H1 (cell line): ENCODE data around the gene PDE4D. TPM values are rescaled to one million over a fixed set of nuclear protein-coding genes. Genes with fewer than 3 reads are reported as not detected.

Source experiments
- CTCF ChIA-PET: fragments of 300-600 bp; sonication (Branson Sonifier 250); formaldehyde crosslinking; loops from one replicate; lab custom pipeline; 2021; ENCODE audit not compliant: partially characterized antibody; lab: Charles Lee
- POLR2A ChIA-PET: fragments of 300-600 bp; sonication (Branson Sonifier 250); formaldehyde crosslinking; loops from one replicate; lab custom pipeline; 2021; ENCODE audit warnings: inconsistent platforms; ENCODE audit not compliant: partially characterized antibody; lab: Charles Lee
- DNase-seq, 2 experiments: peaks; one replicate each; pipeline versions ENCODE4 v3.0.0 to v3.0.0-alpha.2; 2010 to 2022; ENCODE audit warnings: low spot score in 2 of 2, low read depth in 1 of 2, mixed read lengths in 1 of 2
- FAIRE-seq: peaks from 2 replicates; lab custom pipeline; 2011; peaks lifted over from hg19 to GRCh38; lab: Jason Lieb, UNC
- H2AFZ ChIP-seq: 2 replicates; pipeline ENCODE4 v1.8.1; 2012; ENCODE audit warnings: low read length, inconsistent platforms
- H2AK5ac ChIP-seq: 2 replicates; pipeline ENCODE4 v1.6.1; 2013; ENCODE audit warnings: low read depth, low read length
- H2BK120ac ChIP-seq: replicated peaks from 2 replicates; pipeline ENCODE3; 2013; ENCODE audit warnings: low read depth, low read length, inconsistent platforms
- H2BK12ac ChIP-seq: 2 replicates; pipeline ENCODE4 v1.6.1; 2013; ENCODE audit warnings: low read depth, low read length
- H2BK15ac ChIP-seq: 2 replicates; pipeline ENCODE4 v1.6.1; 2013; ENCODE audit warnings: low read length
- H2BK20ac ChIP-seq: 2 replicates; pipeline ENCODE4 v1.6.1; 2013; ENCODE audit warnings: low read length
- H2BK5ac ChIP-seq: 2 replicates; pipeline ENCODE4 v1.6.1; 2013; ENCODE audit warnings: low read depth, low read length
- H3K14ac ChIP-seq: 2 replicates; pipeline ENCODE4 v1.6.1; 2013; ENCODE audit warnings: inconsistent platforms; ENCODE audit not compliant: insufficient read length
- H3K18ac ChIP-seq: 2 replicates; pipeline ENCODE4 v1.6.1; 2013; ENCODE audit warnings: low read length; ENCODE audit errors: extremely low read depth
- H3K23ac ChIP-seq: 2 replicates; pipeline ENCODE4 v1.6.1; 2013; ENCODE audit warnings: inconsistent platforms; ENCODE audit not compliant: insufficient read length
- H3K23me2 ChIP-seq: 2 replicates; pipeline ENCODE4 v1.6.1; 2013; ENCODE audit warnings: low read depth, low read length
- H3K27ac ChIP-seq: 2 replicates; pipeline ENCODE4 v1.6.1; 2011; ENCODE audit warnings: low read depth, low read length, inconsistent platforms
- H3K27me3 ChIP-seq, 4 experiments: replicated peaks in 1 of 4; 1 replicate in 1 of 4; 2 replicates in 3 of 4; pipeline versions ENCODE4 v1.6.1 to v1.8.1; 2011 to 2013; ENCODE audit warnings: low read length in 3 of 4, mild to moderate bottlenecking in 3 of 4, inconsistent platforms in 2 of 4, mixed read lengths in 2 of 4, moderate library complexity in 1 of 4; ENCODE audit not compliant: control insufficient read depth in 3 of 4, insufficient read depth in 3 of 4; ENCODE audit errors: extremely low read depth in 1 of 4
- H3K36me3 ChIP-seq, 4 experiments: 2 replicates each; pipeline versions ENCODE4 v1.6.1 to v1.8.1; 2011 to 2013; ENCODE audit warnings: mild to moderate bottlenecking in 4 of 4, low read length in 3 of 4, moderate library complexity in 2 of 4, control low read depth in 1 of 4, inconsistent platforms in 1 of 4; ENCODE audit not compliant: insufficient read depth in 4 of 4, control insufficient read depth in 2 of 4
- H3K4ac ChIP-seq: replicated peaks from 2 replicates; pipeline ENCODE3; 2013; ENCODE audit warnings: low read length, low read depth, mixed read lengths, inconsistent platforms; ENCODE audit not compliant: insufficient read length
- H3K4me1 ChIP-seq, 4 experiments: replicated peaks in 1 of 4; 1 replicate in 1 of 4; 2 replicates in 3 of 4; pipeline versions ENCODE4 v1.6.1 to v1.8.1; 2011 to 2013; ENCODE audit warnings: low read length in 3 of 4, inconsistent platforms in 2 of 4, mixed read lengths in 1 of 4; ENCODE audit not compliant: insufficient read depth in 4 of 4, control insufficient read depth in 3 of 4
- H3K4me2 ChIP-seq, 2 experiments: 2 replicates each; pipeline versions ENCODE4 v1.6.1 to v1.8.1; 2011 to 2013; ENCODE audit warnings: low read depth in 2 of 2, low read length in 2 of 2, control low read depth in 1 of 2, inconsistent platforms in 1 of 2, mild to moderate bottlenecking in 1 of 2; ENCODE audit not compliant: insufficient read depth in 1 of 2
- H3K4me3 ChIP-seq, 4 experiments: fragments of 200-600, 300-600 bp in 1 of 4; sonication (generic), shearing (Covaris generic), sonication (Bioruptor Twin) in 1 of 4; 2 replicates each; pipeline versions ENCODE4 v1.5.1 to v1.8.1; 2011 to 2016; ENCODE audit warnings: low read length in 4 of 4, low read depth in 3 of 4, control low read depth in 2 of 4, inconsistent platforms in 2 of 4, mild to moderate bottlenecking in 2 of 4, mixed read lengths in 1 of 4, moderate library complexity in 1 of 4; ENCODE audit not compliant: insufficient read depth in 2 of 4; ENCODE audit errors: extremely low read depth in 1 of 4
- H3K56ac ChIP-seq: replicated peaks from 2 replicates; pipeline ENCODE3; 2013; ENCODE audit warnings: low read depth, mild to moderate bottlenecking, mixed read lengths, low read length, inconsistent platforms; ENCODE audit not compliant: insufficient read length
- H3K79me1 ChIP-seq: 2 replicates; pipeline ENCODE4 v1.6.1; 2013; ENCODE audit warnings: low read depth, low read length, control low read depth
- H3K79me2 ChIP-seq, 2 experiments: 2 replicates each; pipeline versions ENCODE4 v1.6.1 to v1.8.1; 2012 to 2013; ENCODE audit warnings: low read length in 2 of 2, mild to moderate bottlenecking in 2 of 2, inconsistent platforms in 1 of 2; ENCODE audit not compliant: insufficient read depth in 2 of 2, control insufficient read depth in 1 of 2
- H3K9ac ChIP-seq, 4 experiments: replicated peaks in 1 of 4; 1 replicate in 1 of 4; 2 replicates in 3 of 4; pipeline versions ENCODE4 v1.6.1 to v1.8.1; 2011 to 2013; ENCODE audit warnings: low read depth in 3 of 4, low read length in 3 of 4, control low read depth in 2 of 4, mild to moderate bottlenecking in 2 of 4, moderate library complexity in 2 of 4, inconsistent platforms in 1 of 4; ENCODE audit errors: extremely low read depth in 1 of 4
- H3K9me3 ChIP-seq, 2 experiments: 2 replicates each; pipeline versions ENCODE4 v1.6.1 to v1.8.1; 2012 to 2013; ENCODE audit warnings: mild to moderate bottlenecking in 2 of 2, moderate library complexity in 2 of 2, control low read depth in 1 of 2, inconsistent platforms in 1 of 2, low read depth in 1 of 2, low read length in 1 of 2, mixed read lengths in 1 of 2; ENCODE audit not compliant: insufficient read depth in 2 of 2
- H4K20me1 ChIP-seq, 2 experiments: replicated peaks in 1 of 2; 2 replicates each; pipeline versions ENCODE3 to v1.8.1; 2011 to 2013; ENCODE audit warnings: inconsistent platforms in 2 of 2, low read length in 2 of 2, mild to moderate bottlenecking in 1 of 2; ENCODE audit not compliant: insufficient read depth in 2 of 2, control insufficient read depth in 1 of 2
- H4K5ac ChIP-seq: 2 replicates; pipeline ENCODE4 v1.6.1; 2013; ENCODE audit warnings: low read length, low read depth, mixed read lengths, inconsistent platforms; ENCODE audit not compliant: insufficient read length
- H4K8ac ChIP-seq: 2 replicates; pipeline ENCODE4 v1.8.0; 2013; ENCODE audit warnings: mild to moderate bottlenecking, moderate library complexity, low read length, inconsistent platforms; ENCODE audit not compliant: insufficient read depth; ENCODE audit errors: extremely low read depth
- H4K91ac ChIP-seq: replicated peaks from 2 replicates; pipeline ENCODE3; 2013; ENCODE audit warnings: low read length, mixed read lengths, inconsistent platforms; ENCODE audit not compliant: insufficient read length
- ATF2 ChIP-seq: IDR thresholded peaks from 2 replicates; pipeline ENCODE4 v1.6.1; 2012; ENCODE audit warnings: low read length, inconsistent platforms
- ATF3 ChIP-seq: IDR thresholded peaks from 2 replicates; pipeline ENCODE4 v1.6.1; 2011; ENCODE audit warnings: low read depth, mild to moderate bottlenecking, low read length; ENCODE audit not compliant: insufficient read depth
- BRCA1 ChIP-seq: IDR thresholded peaks from 2 replicates; pipeline ENCODE4 v1.6.1; 2012; ENCODE audit warnings: low read depth, low read length, improper control_type of control experiment
- CHD2 ChIP-seq: IDR thresholded peaks from 2 replicates; pipeline ENCODE4 v1.6.1; 2012; ENCODE audit warnings: low read length, improper control_type of control experiment
- KDM1A ChIP-seq: fragments of 200-600, 300-600 bp; sonication (generic); IDR thresholded peaks from 2 replicates; pipeline ENCODE4 v1.7.1; 2016; ENCODE audit warnings: mild to moderate bottlenecking, low read length, borderline replicate concordance
- PHF8 ChIP-seq: fragments of 200-600 bp; sonication (generic); conservative IDR thresholded peaks from 2 replicates; pipeline ENCODE4 v1.7.1; 2012; ENCODE audit warnings: low read depth, mild to moderate bottlenecking, inconsistent platforms, low read length, moderate library complexity
- SAP30 ChIP-seq: fragments of 300-600 bp; sonication (generic); IDR thresholded peaks from 2 replicates; pipeline ENCODE4 v1.7.1; 2012; ENCODE audit warnings: low read length, moderate library complexity, mild to moderate bottlenecking, inconsistent platforms; ENCODE audit not compliant: insufficient read depth, insufficient replicate concordance
- SP2 ChIP-seq: IDR thresholded peaks from 2 replicates; pipeline ENCODE4 v1.6.1; 2012; ENCODE audit warnings: mild to moderate bottlenecking, low read length, inconsistent platforms
- TAF7 ChIP-seq: optimal IDR thresholded peaks from 2 replicates; pipeline ENCODE3; 2011; ENCODE audit warnings: low read depth, mild to moderate bottlenecking, inconsistent platforms, low read length, moderate library complexity, borderline replicate concordance
- TCF12 ChIP-seq: IDR thresholded peaks from 2 replicates; pipeline ENCODE4 v1.6.1; 2011; ENCODE audit warnings: low read depth, mild to moderate bottlenecking, low read length
- WGBS, 2 experiments: shearing (Covaris generic) in 1 of 2; methylation state at CpG; one replicate each; pipeline versions ENCODE4 v1.1.6 to v1.1.7; 2013 to 2015; ENCODE audit warnings: low lambda C conversion rate in 2 of 2, mixed read lengths in 2 of 2, inconsistent platforms in 1 of 2, low coverage in 1 of 2, missing lambda C conversion rate in 1 of 2; ENCODE audit not compliant: insufficient replicate concordance in 2 of 2, insufficient coverage in 1 of 2, insufficient read length in 1 of 2; ENCODE audit errors: extremely low coverage in 1 of 2, missing lambda C conversion rate in 1 of 2; 5-methylcytosine and 5-hydroxymethylcytosine counted together
- polyA plus RNA-seq, 7 experiments: library from polyadenylated mRNA; depleted of rRNA in 3 of 7; stranded (reverse) in 5 of 7; unstranded in 2 of 7; fragments of >200 nt in 5 of 7; fragments of 200-250 nt in 2 of 7; gene quantifications; 1 replicate in 5 of 7; 2 replicates in 1 of 7; 4 replicates in 1 of 7; pipeline versions ENCODE4 v1.2.1 to v1.2.3, GENCODE V29; 2011 to 2013; ENCODE audit warnings: missing spikeins in 2 of 7, mixed read lengths in 2 of 7
- total RNA-seq: library from RNA; stranded (reverse); fragmentation: NEBNext Ultra II Directional; extraction: Animal tissue kit (Norgen Biotek cat#: 25700); gene quantifications from 2 replicates; pipeline ENCODE4 v1.2.1, GENCODE V29; 2021

The PDE4D gene
- total and polyA plus RNA-seq, 2 of the 8 experiments (the other 6 are each of a cell fraction or from before 2014, with no cell fraction given): 2.3 to 3.7 TPM

DNA sequence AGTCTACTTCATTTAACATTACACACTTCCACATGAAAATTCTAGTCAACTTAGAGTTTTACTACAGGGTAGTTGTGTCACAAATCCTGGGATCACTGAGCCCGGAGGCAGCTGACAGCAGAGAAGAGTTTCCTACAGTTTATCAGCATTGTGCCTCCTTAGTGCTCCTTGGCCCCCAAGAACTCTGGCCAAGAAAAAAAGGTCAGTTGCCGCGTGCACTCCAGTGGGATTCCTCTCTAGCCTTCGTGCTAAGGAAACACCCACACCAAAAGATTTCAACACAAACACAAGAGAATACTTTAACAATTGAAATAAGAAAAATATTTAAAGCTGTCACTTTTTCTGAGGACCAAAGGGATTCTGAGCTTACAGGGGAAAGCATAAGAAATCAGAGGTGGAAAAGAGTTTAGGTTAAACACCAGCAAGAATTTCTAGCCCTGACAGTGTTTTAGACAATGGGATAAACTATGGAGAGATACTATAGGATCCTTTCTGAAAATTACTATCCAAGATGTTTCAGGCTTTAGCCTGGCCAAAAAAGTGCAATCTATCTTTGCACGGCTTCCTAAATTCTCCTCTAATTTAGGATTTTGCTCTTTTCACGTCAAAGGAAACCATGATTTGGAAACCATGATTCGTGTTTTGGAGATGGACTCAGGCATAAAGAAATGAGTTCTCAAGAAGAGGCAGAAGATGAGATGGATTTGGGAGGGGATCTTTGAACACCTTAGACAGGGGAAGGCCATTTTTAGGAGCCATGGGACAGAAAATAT is 703.9 kb downstream of the PDE4D start:
- no peak overlapping the region for H2AK5ac ChIP-seq
- no peaks in the 10 kb centered on the region for H4K20me1 ChIP-seq
- H3K9ac ChIP-seq: no peak overlapping the region
- H3K4me2 ChIP-seq: no peak overlapping the region
- no peak overlapping the region for H2AFZ ChIP-seq
- no peaks in the 10 kb centered on the region for H3K27me3 ChIP-seq
- H4K91ac ChIP-seq: no peak overlapping the region
- H3K4me3 ChIP-seq: no peak overlapping the region
- WGBS, 2 experiments: 91% methylated on average over 7 of the region's 7 CpGs; no CpG with 5 or more reads in 1 of the 2 experiments
- no peak overlapping the region for H2BK20ac ChIP-seq
- no peak overlapping the region for H2BK15ac ChIP-seq
- CTCF ChIA-PET: interaction anchor here (1.2 to 3.9 kb wide), 11 partner anchors 27 to 200 kb away, joined by 3 to 32 read pairs (median 9); no protein-coding TSS in a partner anchor
- H3K4ac ChIP-seq: no peak overlapping the region
- no peak overlapping the region for H4K8ac ChIP-seq
- FAIRE-seq (no peak), DNase-seq (no peak)
- H3K18ac ChIP-seq: no peak overlapping the region
- no peak overlapping the region for H3K56ac ChIP-seq
- no peak overlapping the region for H3K14ac ChIP-seq
- H3K79me2 ChIP-seq: no peaks in the 10 kb centered on the region
- H2BK120ac ChIP-seq: no peak overlapping the region
- H3K79me1 ChIP-seq: no peaks in the 10 kb centered on the region
- no peaks in the 10 kb centered on the region for H3K9me3 ChIP-seq
- no peaks in the 10 kb centered on the region for H3K36me3 ChIP-seq
- no peak overlapping the region for H3K23ac ChIP-seq
- H2BK12ac ChIP-seq: no peak overlapping the region
- no peak overlapping the region for H2BK5ac ChIP-seq
- no peak overlapping the region for H3K27ac ChIP-seq
- H3K4me1 ChIP-seq: peaks cover 0 to 3% (median under 1%) of the 10 kb centered on the region in 4 experiments; a peak in 2 of 7 replicates
- H3K23me2 ChIP-seq: no peaks in the 10 kb centered on the region
- H4K5ac ChIP-seq: no peak overlapping the region
- POLR2A ChIA-PET: no interaction called here
- no peak for TF ChIP-seq TAF7
- TF ChIP-seq KDM1A: no peak
- no peak for TF ChIP-seq PHF8
- no peak for TF ChIP-seq TCF12
- no peak for TF ChIP-seq ATF3
- TF ChIP-seq BRCA1: no peak
- no peak for TF ChIP-seq CHD2
- TF ChIP-seq SP2: no peak
- no peak for TF ChIP-seq SAP30
- no peak for TF ChIP-seq ATF2
